ENCODE measurements around the gene COMMD3. TPM values are rescaled to one million over a fixed set of nuclear protein-coding genes. Genes with fewer than 3 reads are reported as not detected.
A peak's percentile ranks its signal among the peaks of the same experiment; 100 is the strongest.

COMMD3 gene
- total RNA-seq, 1 experiment from 2014 or later, result 2.4 TPM

- WGBS (ENCODE audit: extremely low coverage, insufficient read length, low lambda C conversion rate), result no CpG with 5 or more reads among the region's 71 CpGs
- Histone ChIP-seq H3K4me1 (ENCODE audit: insufficient read depth, low read length) (no peaks in the 10 kb centered on the region), H3K56ac (ENCODE audit: insufficient read length, low read depth, low read length) (no peak overlapping the region), H3K9ac (ENCODE audit: extremely low read depth, insufficient read length, low read length) (no peak overlapping the region), H3K4me2 (ENCODE audit: insufficient read depth, insufficient read length, low read length) (peak overlapping the region; percentile 38), H2BK120ac (ENCODE audit: low read depth, low read length, poor library complexity, severe bottlenecking) (no peak overlapping the region), H3K27me3 (ENCODE audit: insufficient read depth, low read length) (peaks cover 68% of the 10 kb centered on the region; the same call in 1 of the 2 replicates), H3K14ac (ENCODE audit: insufficient read depth, low read length) (peak overlapping the region; percentile 70; the same call in 1 of the 2 replicates), H3T11ph (ENCODE audit: low read length) (no peak overlapping the region), H2BK20ac (ENCODE audit: low read depth, low read length, poor library complexity, severe bottlenecking) (no peak overlapping the region), H3K79me1 (ENCODE audit: insufficient read depth, low read depth, low read length, poor library complexity, severe bottlenecking) (no peaks in the 10 kb centered on the region), H4K5ac (ENCODE audit: insufficient read length, low read depth, low read length) (no peak overlapping the region), H4K20me1 (ENCODE audit: control insufficient read depth, insufficient read depth, insufficient read length) (no peaks in the 10 kb centered on the region), H3K23ac (ENCODE audit: insufficient read length, low read depth, low read length) (no peak overlapping the region), H2AFZ (ENCODE audit: low read length) (no peak overlapping the region), H3K79me2 (ENCODE audit: insufficient read depth, low read length) (no peaks in the 10 kb centered on the region), H3K4ac (ENCODE audit: low read depth, low read length) (no peak overlapping the region), H2AK5ac (ENCODE audit: insufficient read length, low read length) (no peak overlapping the region), H3K18ac (ENCODE audit: insufficient read length, low read depth, low read length) (peak overlapping the region; percentile 60), H4K91ac (ENCODE audit: insufficient read length, low read depth, low read length) (no peak overlapping the region), H3K23me2 (ENCODE audit: insufficient read length, low read depth, low read length, poor library complexity, severe bottlenecking) (peaks cover 19% of the 10 kb centered on the region), H3K27ac (ENCODE audit: insufficient read length, low read depth, low read length) (no peak overlapping the region), H3K9me3 (ENCODE audit: control insufficient read depth, low read depth, low read length) (no peaks in the 10 kb centered on the region), H2BK12ac (ENCODE audit: insufficient read length, low read depth, low read length) (no peak overlapping the region), H2BK5ac (ENCODE audit: insufficient read length, low read length) (no peak overlapping the region), H4K8ac (replicated peaks; ENCODE audit: insufficient read length, low read depth, low read length) (no peak overlapping the region), H2BK15ac (ENCODE audit: low read depth, low read length) (no peak overlapping the region)
- Mint-ChIP-seq H3K4me3 (peak overlapping the region; percentile 49 to 75), H3K36me3 (ENCODE audit: insufficient read depth in 1 of 3, low read depth in 3 of 3) (no peaks in the 10 kb centered on the region), H3K4me1 (peaks cover 9 to 21% of the 10 kb centered on the region in 2 experiments), H3K27ac (no peak overlapping the region), H3K9me3 (no peaks in the 10 kb centered on the region; a peak in 3 of 5 replicates), H3K27me3 (ENCODE audit: low read depth) (peaks cover 99% of the 10 kb centered on the region)
- peak; percentile 71 for DNase-seq
- TF ChIP-seq, protein P1, sequence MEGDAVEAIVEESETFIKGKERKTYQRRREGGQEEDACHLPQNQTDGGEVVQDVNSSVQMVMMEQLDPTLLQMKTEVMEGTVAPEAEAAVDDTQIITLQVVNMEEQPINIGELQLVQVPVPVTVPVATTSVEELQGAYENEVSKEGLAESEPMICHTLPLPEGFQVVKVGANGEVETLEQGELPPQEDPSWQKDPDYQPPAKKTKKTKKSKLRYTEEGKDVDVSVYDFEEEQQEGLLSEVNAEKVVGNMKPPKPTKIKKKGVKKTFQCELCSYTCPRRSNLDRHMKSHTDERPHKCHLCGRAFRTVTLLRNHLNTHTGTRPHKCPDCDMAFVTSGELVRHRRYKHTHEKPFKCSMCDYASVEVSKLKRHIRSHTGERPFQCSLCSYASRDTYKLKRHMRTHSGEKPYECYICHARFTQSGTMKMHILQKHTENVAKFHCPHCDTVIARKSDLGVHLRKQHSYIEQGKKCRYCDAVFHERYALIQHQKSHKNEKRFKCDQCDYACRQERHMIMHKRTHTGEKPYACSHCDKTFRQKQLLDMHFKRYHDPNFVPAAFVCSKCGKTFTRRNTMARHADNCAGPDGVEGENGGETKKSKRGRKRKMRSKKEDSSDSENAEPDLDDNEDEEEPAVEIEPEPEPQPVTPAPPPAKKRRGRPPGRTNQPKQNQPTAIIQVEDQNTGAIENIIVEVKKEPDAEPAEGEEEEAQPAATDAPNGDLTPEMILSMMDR (conservative IDR thresholded peaks at IDR 0.05), result no peak
These were observed 19.2 kb downstream of the COMMD3 start for GRCh38 chr10:22335173-22335933.

All from H9 (cell line).